GM18951 (cell line): Measurements from ENCODE around the gene EPB41.

Experiments
- POLR2A ChIP-seq: IDR thresholded peaks from 4 replicates; pipeline ENCODE4 v1.6.1; 2011; ENCODE audit warnings: mild to moderate bottlenecking; ENCODE audit not compliant: insufficient read length, insufficient read depth; ENCODE audit errors: extremely low read depth
- in situ Hi-C: fragments of 300-500 bp; cut with MboI; formaldehyde crosslinking; loops from one replicate; pipeline ENCODE4 v1.12.0; 2022; ENCODE audit warnings: low sequenced_read_pairs, mixed read lengths, inconsistent platforms; ENCODE audit not compliant: unreplicated experiment

The EPB41 gene

GRCh38 chr1:28983509-28984310, 69.3 kb downstream of the EPB41 start:
- in situ Hi-C loops = no loop called here

GRCh38 chr1:28984311-28984684, 69.9 kb downstream of the EPB41 start:
- TF ChIP-seq POLR2A = no peak
- in situ Hi-C loops = no loop called here

More at GRCh38 chr1:28983509-28984310, 69.3 kb downstream of the EPB41 start:
- TF ChIP-seq POLR2A = no peak

GRCh38 chr1:28985427-28985826, 71.1 kb downstream of the EPB41 start:
- TF ChIP-seq POLR2A = no peak
- in situ Hi-C loops = no loop called here

- in situ Hi-C loops = no loop called here
- no peak for TF ChIP-seq POLR2A
Observed at GRCh38 chr1:28986306-28986910, 72.0 kb downstream of the EPB41 start.

- in situ Hi-C loops = no loop called here
- TF ChIP-seq POLR2A = no peak
Observed at GRCh38 chr1:29002792-29003191, 88.4 kb downstream of the EPB41 start.

- in situ Hi-C loops = no loop called here
- no peak for TF ChIP-seq POLR2A
Observed at GRCh38 chr1:29004288-29004687, 89.9 kb downstream of the EPB41 start.

- in situ Hi-C loops = no loop called here
Observed at GRCh38 chr1:29004798-29005197, 90.4 kb downstream of the EPB41 start.

GRCh38 chr1:29011775-29012174, 97.4 kb downstream of the EPB41 start:
- in situ Hi-C loops = no loop called here
- TF ChIP-seq POLR2A = no peak

More at GRCh38 chr1:29004798-29005197, 90.4 kb downstream of the EPB41 start:
- TF ChIP-seq POLR2A = no peak

- TF ChIP-seq POLR2A = no peak
- in situ Hi-C loops = no loop called here
Observed at GRCh38 chr1:29017235-29017634, 102.9 kb downstream of the EPB41 start.

- TF ChIP-seq POLR2A = no peak
- in situ Hi-C loops = no loop called here
Observed at GRCh38 chr1:29017975-29018712, 103.8 kb downstream of the EPB41 start.

- in situ Hi-C loops = no loop called here
- no peak for TF ChIP-seq POLR2A
Observed at GRCh38 chr1:29022620-29023019, 108.3 kb downstream of the EPB41 start.

- TF ChIP-seq POLR2A = no peak
- in situ Hi-C loops = loop anchor here (5.0 to 25.0 kb wide), 2 partner anchors 147 to 242 kb away; no protein-coding TSS in a partner anchor
Observed at GRCh38 chr1:29029667-29030066, 115.3 kb downstream of the EPB41 start.

GRCh38 chr1:29032841-29033240, 118.5 kb downstream of the EPB41 start:
- no peak for TF ChIP-seq POLR2A
- in situ Hi-C loops = loop anchor here (5.0 to 25.0 kb wide), 2 partner anchors 151 to 246 kb away; no protein-coding TSS in a partner anchor
